ENCODE results near the gene NKAP.
"Not testable (repeated sequence)": the region's sequence is repeated elsewhere in the genome, so short reads cannot be mapped to it uniquely, and the experiment has no call there.

Gene NKAP

DNA sequence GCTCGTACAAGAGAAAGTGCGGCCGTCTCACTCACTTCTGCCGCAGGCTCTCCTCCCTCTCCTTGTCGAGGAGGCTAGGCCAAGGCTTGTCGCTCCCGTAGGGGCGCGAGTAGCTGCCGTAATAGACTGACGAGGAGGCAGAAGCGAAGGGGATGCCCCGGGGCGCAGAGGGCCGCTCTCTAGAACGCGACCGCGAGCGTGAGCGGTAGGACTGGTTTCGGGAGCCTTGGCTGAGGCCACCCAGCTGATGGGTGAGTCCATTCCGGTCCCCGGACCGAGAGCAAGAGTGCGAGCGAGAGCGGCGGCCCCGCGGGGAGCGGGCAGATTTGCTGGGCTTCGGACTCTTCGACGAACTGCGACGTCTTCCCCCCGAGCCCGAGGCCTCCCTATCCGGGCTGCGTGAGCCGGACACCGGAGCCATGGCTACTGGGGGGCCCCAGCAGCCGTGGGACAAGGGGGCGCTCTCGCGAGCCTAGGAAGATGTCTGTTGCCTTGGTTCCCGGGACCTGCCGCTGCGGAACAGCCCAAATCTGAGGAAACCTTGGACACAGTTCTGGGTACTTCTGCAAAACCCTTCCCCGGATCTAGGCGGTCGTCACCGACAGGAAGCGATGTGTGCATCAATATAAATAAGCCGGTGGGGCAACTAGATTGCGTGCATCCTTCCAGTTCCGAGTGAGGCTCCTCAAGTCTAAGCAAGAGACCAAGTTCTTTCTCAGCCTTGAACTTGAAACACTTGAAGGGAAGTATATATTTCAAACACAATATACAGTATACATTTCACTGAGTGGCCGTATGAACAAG is at the start of gene NKAP:
Gene NKAP (minus strand): TSS at position 567 of the 804 bp plus-strand sequence. CDS start 146 bp downstream, at position 421.
- in situ Hi-C loops (cut with HindIII; ENCODE audit: low sequenced_read_pairs) = no loop called here

DNA sequence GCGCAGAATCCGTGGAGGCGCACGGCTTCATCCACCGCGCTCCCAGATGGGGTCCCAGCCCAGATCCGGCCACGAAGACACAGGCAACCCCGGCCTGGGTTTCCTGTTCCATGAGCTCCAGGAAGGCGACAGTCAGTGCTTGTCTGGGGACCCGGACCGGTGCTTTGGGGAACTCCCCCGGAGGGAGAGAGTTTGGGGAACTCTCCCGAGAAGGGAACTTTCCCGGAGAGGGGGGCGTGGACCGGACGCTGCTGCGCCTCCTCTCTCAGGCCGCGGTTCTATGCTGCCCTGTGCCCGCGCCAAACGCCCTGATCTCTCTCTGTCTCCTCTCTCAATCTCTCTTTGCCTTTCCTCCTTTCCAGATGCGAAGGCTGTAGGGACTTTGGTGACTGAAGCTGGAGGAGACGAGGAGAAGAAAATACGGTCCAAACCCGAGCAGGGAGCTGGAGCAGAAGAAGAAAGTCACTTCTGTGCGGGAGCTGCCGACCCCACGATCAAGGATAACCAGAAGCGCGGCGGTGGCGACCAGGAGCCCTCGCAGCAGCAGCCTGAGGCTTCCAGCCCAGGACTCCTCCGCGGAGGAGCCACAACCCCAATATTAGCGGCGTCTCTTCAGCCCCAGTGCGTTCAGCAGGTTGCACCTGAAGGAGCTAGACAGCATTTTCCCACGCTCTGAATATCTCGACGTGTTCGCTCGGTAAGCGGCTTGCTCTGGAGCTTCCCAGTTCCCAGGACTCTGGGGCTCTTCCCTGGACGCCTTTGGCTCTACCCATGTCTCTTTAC is 47.6 kb upstream of the NKAP start:
- in situ Hi-C loops (cut with HindIII; ENCODE audit: low sequenced_read_pairs) = loop anchor here (25.0 kb wide), 1 partner anchor 271 kb away; the partner anchor contains the start of gene ZBTB33

DNA sequence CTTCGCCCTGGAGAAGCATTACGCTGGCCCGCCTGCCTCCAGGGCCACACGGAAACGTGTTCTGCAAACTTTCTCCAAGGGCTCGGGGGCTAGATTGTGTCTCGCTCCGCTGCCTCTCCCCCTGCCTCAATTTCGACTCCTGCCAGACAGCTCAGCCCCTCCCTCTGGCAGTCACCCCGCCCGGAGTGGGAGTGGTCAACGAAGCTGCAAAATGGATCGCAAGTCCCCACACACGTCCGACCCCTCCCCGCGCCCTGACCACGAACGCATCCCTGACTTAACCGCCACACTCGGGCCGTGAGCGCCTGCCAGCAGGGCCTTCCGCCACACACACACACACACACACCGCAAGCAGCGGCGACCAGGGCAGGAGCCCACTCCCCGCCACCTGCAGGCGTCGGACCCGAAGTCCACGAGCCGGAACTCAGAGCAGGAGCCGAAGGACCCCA is 47.0 kb upstream of the NKAP start:
- in situ Hi-C loops (cut with HindIII; ENCODE audit: low sequenced_read_pairs) = loop anchor here (25.0 kb wide), 1 partner anchor 272 kb away; the partner anchor contains the start of gene ZBTB33

DNA sequence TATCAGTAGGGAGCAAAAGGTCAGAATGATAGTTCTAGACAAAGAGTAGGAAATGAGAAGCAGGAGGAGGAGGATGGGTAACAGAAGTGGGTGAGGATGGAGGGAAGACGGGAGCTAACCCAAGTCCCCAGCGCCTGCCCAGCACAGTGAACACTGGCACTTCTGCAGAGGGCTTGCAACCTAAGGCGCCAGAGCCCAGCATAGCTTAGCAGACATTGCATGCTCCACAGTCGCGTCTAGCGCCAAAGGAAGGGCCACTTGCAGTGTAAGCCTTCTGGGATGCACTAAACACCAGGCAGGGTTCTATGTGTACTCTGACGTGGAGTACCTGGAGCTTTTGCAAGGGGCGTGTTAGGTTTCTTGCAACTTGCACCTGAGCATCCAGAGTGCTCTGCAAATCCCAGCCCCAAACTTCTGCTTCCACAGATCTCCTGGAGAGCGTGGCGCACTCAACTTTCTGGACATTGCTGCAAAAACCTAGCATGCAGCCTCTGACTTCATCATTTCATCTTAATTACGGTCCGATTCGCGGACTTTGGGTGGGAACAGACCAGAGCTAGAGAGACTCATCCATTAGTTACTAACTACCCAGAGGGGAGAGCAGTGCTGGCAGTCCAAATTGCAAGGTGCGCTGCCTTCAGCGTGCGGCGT is 46.5 kb upstream of the NKAP start:
- in situ Hi-C loops (cut with HindIII; ENCODE audit: low sequenced_read_pairs) = loop anchor here (25.0 kb wide), 1 partner anchor 272 kb away; the partner anchor contains the start of gene ZBTB33

DNA sequence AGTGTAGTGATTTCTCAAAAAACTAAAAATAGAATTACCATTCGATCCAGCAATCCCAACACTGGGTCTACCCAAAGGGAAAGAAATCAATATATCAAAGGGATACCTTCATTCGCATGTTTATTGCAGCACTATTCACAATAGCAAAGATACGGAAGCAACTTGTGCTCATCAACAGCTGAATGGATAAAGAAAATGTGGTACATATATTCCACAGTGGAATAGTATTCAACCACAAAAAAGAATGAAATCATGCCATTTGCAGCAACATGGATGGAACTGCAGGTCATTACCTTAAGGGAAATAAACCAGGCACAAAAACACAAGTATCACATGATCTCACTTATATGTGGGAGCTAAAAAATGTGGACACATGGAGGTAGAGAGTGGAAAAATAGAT is 42.7 kb upstream of the NKAP start:
- in situ Hi-C loops (cut with HindIII; ENCODE audit: low sequenced_read_pairs) = loop anchor here (25.0 kb wide), 1 partner anchor 276 kb away; the partner anchor contains the start of gene ZBTB33

DNA sequence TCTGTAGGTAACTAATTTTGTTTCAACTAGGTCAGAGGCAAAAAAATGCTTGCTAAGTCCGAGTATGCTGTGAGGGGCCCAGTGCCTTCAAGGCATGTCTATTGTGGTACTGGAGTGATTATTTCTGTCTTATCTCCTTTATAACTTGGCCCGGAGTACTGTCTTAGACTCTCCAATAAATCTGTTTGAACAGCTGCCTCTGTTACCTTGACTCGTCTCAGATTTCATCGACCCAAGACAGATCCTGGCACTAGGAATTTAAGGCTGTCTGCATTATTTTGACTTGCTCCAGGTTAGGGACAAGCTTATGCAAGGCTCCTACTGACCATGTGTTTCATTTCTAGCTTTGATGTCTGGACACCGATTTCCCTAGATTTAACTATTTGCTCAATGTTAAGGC is 41.1 kb upstream of the NKAP start:
- in situ Hi-C loops (cut with HindIII; ENCODE audit: low sequenced_read_pairs) = loop anchor here (25.0 kb wide), 1 partner anchor 278 kb away; the partner anchor contains the start of gene ZBTB33

DNA sequence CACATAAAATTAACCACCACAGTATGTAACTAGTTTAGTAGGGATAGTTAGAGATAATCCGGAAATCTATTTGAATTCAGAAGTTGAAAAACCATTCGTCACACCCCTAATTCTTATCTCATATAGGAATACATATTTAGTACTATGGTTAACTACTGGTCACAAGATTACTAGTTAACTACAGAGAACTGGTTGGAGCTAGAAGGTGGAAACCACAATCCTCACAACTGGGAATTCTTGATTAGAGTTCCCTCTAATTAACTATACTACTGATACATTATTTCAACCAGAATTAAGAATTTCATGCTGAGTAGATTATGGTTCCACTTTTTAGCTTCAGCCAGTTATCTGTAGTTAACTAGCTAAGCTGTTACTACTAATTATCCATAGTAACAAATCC is 39.9 kb upstream of the NKAP start:
- in situ Hi-C loops (cut with HindIII; ENCODE audit: low sequenced_read_pairs) = loop anchor here (25.0 kb wide), 1 partner anchor 279 kb away; the partner anchor contains the start of gene ZBTB33

DNA sequence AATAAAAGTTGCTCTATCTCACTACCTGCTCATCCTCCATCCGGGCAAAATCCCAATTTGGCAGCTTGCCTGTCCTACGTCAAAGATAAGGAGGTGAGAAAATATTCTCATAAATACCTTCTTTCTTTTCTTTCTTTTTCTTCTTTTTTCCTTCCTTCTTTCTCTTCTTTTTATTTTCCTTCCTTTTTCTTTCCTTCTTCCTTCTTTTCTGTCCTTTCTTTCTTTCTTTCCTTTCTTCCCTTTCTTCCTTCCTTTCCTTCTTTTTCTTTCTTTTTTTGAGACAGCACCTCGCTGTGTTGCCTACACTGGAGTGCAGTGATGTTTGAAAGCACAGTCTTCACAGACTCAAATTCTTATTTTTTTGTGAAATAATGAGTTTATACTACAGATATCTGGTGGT is 38.6 kb upstream of the NKAP start:
- in situ Hi-C loops (cut with HindIII; ENCODE audit: low sequenced_read_pairs) = loop anchor here (25.0 kb wide), 1 partner anchor 280 kb away; the partner anchor contains the start of gene ZBTB33

DNA sequence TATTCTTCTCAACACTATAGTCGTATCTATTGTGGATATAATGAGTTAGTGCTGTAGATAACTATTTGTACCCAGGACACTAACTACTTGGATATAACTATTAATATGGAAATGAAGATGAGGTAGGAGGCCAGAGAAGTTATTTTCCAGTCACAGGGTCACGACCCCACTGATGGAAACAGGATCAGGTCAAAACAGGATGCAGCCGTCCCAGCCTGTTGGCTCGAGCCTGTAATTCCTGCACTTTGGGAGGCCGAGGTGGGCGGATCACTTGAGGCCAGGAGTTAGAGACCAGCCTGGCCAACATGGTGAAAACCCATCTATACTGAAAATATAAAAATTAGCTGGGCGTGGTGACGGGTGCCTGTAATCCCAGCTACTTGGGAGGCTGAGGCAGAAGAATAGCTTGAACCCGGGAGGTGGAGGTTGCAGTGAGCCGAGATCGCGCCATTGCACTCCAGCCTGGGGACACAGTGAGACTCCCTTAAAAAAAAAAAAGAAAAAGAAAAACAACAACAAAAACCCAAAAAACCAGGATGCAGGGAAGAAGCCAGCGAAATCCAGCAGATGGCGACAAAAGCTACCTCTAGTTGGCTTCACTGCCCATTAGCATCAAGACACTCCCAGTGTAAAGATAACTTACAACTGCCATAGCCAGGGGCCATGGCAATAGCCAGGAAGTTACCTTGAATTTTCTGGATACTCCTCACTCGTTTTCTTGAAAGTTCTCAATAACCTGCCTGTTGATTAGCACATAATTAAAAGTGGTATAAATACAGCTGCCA is 37.9 kb upstream of the NKAP start:
- in situ Hi-C loops (cut with HindIII; ENCODE audit: low sequenced_read_pairs) = loop anchor here (25.0 kb wide), 1 partner anchor 281 kb away; the partner anchor contains the start of gene ZBTB33

DNA sequence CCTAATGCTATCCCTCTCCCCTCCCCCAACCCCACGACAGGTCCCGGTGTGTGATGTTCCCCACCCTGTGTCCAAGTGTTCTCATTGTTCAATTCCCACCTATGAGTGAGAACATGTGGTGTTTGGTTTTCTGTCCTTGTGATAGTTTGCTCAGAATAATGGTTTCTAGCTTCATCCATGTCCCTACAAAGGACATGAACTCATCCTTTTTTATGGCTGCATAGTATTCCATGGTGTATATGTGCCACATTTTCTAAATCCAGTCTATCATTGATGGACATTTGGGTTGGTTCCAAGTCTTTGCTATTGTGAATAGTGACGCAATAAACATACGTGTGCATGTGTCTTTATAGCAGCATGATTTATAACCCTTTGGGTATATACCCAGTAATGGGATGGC is 33.6 kb upstream of the NKAP start:
- in situ Hi-C loops (cut with HindIII; ENCODE audit: low sequenced_read_pairs) = loop anchor here (25.0 kb wide), 1 partner anchor 285 kb away; the partner anchor contains the start of gene ZBTB33

DNA sequence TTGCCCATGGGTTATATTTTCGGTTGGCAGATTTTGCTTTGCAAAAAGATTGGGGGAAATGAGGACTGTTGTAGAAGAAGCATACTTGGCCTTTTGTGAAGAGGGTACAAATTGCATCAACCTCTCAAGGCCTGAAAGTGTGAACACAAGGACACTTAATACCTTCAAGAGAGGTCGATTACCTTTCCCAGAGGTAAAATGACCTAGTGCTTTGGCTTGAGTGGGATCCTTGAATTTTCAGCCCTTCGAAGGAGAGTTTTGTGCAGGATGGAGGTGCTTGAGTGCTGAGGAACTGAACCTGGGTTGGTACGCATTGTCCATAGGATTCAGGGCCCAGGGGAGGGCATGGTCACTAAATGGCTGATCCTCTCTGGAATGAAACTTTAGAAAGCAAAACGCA is 27.6 kb upstream of the NKAP start:
- in situ Hi-C loops (cut with HindIII; ENCODE audit: low sequenced_read_pairs) = no loop called here

DNA sequence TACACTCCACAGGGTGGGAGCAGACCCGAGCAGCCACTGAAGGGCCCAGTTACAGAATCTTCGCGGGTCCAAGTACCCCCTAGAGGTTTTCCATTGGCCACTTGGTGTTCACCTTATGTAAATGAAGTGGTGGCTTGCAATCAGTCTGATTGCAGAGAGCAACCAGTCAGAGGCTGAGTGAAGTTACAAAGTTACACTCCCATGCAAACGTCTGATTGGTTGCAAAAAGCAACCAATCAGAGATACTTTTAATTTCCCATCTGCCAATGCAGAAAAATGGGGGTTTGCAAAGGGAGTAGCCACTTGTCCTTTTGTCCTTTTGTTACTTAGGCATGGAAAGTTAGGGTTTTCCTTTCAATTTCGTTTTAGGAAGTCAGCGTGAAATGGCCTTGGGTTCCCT is 27.0 kb upstream of the NKAP start:
- in situ Hi-C loops (cut with HindIII; ENCODE audit: low sequenced_read_pairs) = no loop called here

DNA sequence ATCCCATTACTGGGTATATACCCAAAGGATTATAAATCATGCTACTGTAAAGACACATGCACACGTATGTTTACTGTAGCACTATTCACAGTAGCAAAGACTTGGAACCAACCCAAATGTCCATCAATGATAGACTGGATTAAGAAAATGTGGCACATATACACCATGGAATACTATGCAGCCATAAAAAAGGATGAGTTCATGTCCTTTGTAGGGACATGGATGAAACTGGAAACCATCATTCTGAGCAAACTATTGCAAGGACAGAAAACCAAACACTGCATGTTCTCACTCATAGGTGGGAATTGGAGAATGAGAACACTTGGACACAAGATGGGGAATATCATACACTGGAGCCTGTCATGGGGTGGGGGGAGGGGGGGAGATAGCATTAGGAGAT is 23.3 kb upstream of the NKAP start:
- in situ Hi-C loops (cut with HindIII; ENCODE audit: low sequenced_read_pairs) = not testable (repeated sequence)

DNA sequence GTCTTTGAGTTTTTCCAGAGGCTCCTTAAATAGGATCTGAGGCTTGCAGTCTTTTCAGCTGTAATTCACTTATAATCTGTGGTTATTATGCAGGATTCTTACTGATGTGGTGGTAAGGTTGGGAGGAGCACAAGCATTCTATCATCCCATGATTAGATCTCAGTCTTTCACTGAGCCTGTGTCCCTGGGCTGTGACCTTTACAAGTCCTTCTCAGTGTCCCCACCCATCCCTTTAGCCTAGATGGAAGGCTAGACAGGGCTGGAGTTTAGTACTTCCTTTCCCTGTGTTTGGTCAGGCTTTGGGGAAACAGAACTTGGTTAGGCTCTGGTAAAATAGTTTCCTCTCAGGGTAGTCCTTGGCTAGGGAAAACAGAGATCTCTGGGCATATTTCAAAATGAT is 17.1 kb upstream of the NKAP start:
- in situ Hi-C loops (cut with HindIII; ENCODE audit: low sequenced_read_pairs) = no loop called here

DNA sequence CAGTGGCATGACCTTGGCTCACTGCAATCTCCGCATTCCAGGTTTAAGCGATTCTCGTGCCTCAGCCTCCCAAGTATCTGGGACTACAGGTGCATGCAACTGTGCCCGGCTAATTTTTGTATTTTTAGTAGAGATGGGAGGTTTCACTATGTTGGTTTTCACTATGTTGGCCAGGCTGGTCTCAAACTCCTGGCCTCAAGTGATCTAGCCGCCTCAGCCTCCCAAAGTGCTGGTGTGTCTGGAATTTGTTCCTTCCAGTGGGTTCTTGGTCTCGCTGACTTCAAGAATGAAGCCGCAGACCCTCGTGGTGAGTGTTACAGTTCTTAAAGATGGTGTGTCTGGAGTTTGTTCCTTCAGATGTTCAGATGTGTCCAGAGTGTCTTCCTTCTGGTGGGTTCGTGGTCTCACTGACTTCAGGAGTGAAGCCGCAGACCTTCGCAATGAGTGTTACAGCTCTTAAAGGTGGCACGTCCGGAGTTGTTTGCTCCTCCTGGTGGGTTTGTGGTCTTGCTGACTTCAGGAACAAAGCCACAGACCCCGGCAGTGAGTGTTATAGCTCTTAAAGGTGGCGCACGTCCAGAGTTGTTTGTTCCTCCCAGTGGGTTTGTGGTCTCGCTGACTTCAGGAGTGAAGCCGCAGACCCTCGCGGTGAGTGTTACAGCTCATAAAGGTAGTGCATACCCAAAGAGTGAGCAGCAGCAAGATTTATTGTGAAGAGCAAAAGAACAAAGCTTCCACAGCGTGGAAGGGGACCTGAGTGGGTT is 12.4 kb upstream of the NKAP start:
- in situ Hi-C loops (cut with HindIII; ENCODE audit: low sequenced_read_pairs) = not testable (repeated sequence)

DNA sequence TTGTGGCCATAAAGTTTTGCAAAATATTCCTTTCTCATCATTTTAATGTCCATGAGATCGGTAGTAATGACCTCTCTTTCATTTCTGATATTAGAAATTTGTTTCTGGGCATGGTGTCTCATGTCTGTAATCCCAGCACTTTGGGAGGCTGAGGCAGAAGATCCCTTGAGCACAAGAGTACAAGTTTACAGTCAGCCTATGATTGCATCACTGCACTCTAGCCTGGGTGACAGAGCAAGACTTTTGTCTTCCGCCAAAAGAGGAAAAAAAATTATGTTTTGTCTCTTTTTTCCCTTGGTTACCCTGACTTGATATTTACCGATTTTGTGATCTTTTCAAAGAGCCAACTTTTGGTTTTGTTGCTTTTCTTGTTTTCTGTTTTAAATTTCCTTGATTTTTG is 10.8 kb upstream of the NKAP start:
- in situ Hi-C loops (cut with HindIII; ENCODE audit: low sequenced_read_pairs) = no loop called here

DNA sequence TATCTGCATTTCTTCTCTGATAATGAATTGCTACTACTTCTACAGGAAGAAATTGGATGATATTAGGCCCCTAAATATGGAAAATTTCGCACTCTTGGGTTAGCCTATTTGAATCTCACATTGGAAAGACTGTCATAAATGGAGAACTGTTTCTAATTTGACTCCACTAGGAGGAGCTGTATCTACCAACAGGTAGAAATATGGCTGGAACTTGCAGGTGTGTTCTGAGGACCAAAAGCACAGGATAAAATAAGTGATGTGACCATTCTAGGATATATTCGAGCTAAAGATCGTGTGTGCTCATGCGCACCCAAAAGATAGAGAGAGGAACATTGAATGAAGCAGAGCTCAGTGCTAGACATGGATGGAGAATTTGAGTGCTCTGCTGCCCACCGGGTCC is 4.8 kb upstream of the NKAP start:
- in situ Hi-C loops (cut with HindIII; ENCODE audit: low sequenced_read_pairs) = no loop called here

DNA sequence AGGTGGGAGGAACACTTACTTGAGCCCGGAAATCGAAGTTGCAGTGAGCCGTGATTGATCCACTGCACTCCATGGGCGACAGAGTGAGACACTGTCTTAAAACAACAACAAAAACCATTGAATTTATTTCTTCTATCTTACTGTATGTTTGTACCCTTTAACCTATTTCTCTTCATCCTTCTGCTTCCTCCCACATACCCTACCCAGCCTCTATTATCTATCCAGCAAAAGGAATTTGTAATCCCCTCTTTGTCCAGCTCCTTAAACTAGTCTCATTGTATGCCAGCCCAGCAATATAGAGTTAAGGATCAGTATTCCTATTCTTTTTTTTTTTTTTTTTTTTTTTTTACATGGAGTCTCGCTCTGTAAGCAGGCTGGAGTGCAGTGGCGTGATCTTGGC is 1.9 kb upstream of the NKAP start:
- in situ Hi-C loops (cut with HindIII; ENCODE audit: low sequenced_read_pairs) = no loop called here

DNA sequence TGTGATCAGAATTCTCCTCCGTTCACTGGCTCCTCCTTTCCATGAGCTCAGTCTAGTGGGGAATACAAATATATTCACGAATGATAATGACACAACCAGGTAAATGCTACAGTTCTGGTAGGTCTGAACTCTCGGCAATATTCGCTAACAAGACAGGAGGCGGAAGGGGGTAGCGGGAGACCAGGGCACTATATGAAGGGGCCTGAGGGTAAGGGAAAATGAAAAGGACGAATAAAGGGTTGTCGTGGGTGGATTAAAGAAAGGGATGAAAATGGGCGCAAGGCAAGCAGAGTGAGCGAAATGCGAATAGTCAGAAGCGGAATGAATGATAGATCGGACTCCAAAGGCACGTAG is 743 bp downstream of the NKAP start:
- in situ Hi-C loops (cut with HindIII; ENCODE audit: low sequenced_read_pairs) = no loop called here

Data from endothelial cell of hepatic sinusoid (primary cell).